GM13977 (cell line): ENCODE results near the gene USH1C.

Experiments
- DNase-seq: peaks from one replicate; pipeline ENCODE4 v3.0.0; 2012; ENCODE audit warnings: low spot score
- CTCF ChIP-seq: IDR thresholded peaks from 2 replicates; pipeline ENCODE4 v1.5.1; 2012; ENCODE audit warnings: mild to moderate bottlenecking, control low read depth; ENCODE audit not compliant: insufficient read depth; ENCODE audit errors: extremely low read depth, missing control alignments
- in situ Hi-C: fragments of 300-500 bp; cut with MboI; formaldehyde crosslinking; loops from one replicate; pipeline ENCODE4 v1.12.0; 2022; ENCODE audit warnings: low sequenced_read_pairs, low pct_unique_long_range_greater_than_20kb, mixed read lengths, inconsistent platforms; ENCODE audit not compliant: unreplicated experiment

Gene USH1C

GRCh38 chr11:17544181-17544622 lies at the start of gene USH1C:
TSS of gene USH1C (minus strand) at chr11:17544416. CDS start at chr11:17544307, 109 bp downstream.
- TF ChIP-seq CTCF: no peak
- DNase-seq: no peak
- in situ Hi-C loops: no loop called here

- TF ChIP-seq CTCF: no peak
- DNase-seq: no peak
- in situ Hi-C loops: loop anchor here (25.0 kb wide), 1 partner anchor 394 kb away; no protein-coding TSS in a partner anchor
Measured at GRCh38 chr11:17593466-17594245, 49.4 kb upstream of the USH1C start.

- no peak for DNase-seq
- in situ Hi-C loops: loop anchor here (25.0 kb wide), 1 partner anchor 396 kb away; no protein-coding TSS in a partner anchor
- TF ChIP-seq CTCF: no peak
Measured at GRCh38 chr11:17591293-17591692, 47.1 kb upstream of the USH1C start.

- no peak for TF ChIP-seq CTCF
- DNase-seq: no peak
- in situ Hi-C loops: loop anchor here (25.0 kb wide), 1 partner anchor 397 kb away; no protein-coding TSS in a partner anchor
Measured at GRCh38 chr11:17590463-17590862, 46.2 kb upstream of the USH1C start.

GRCh38 chr11:17588721-17589120 lies 44.5 kb upstream of the USH1C start:
- no peak for DNase-seq
- in situ Hi-C loops: loop anchor here (25.0 kb wide), 1 partner anchor 399 kb away; no protein-coding TSS in a partner anchor

GRCh38 chr11:17588166-17588565 lies 44.0 kb upstream of the USH1C start:
- in situ Hi-C loops: loop anchor here (25.0 kb wide), 1 partner anchor 399 kb away; no protein-coding TSS in a partner anchor
- no peak for TF ChIP-seq CTCF
- DNase-seq: no peak

More at GRCh38 chr11:17588721-17589120, 44.5 kb upstream of the USH1C start:
- no peak for TF ChIP-seq CTCF
